Mesothelial cell of epicardium (in vitro differentiated cells): ENCODE results near the gene MIPEP. TPM values are rescaled to one million over a fixed set of nuclear protein-coding genes. Genes with fewer than 3 reads are reported as not detected.

Experiments
- DNase-seq, 2 experiments: peaks; one replicate each; pipeline ENCODE4 v3.0.0; 2021; ENCODE audit warnings: low spot score in 2 of 2; ENCODE audit not compliant: unreplicated experiment in 2 of 2
- H3K27ac Mint-ChIP-seq: 2 replicates; pipeline ENCODE4 v1.8.0; 2021; ENCODE audit warnings: mixed read lengths
- H3K27me3 Mint-ChIP-seq: 2 replicates; pipeline ENCODE4 v1.8.0; 2021; ENCODE audit warnings: low read depth, mixed read lengths
- H3K36me3 Mint-ChIP-seq: 2 replicates; pipeline ENCODE4 v1.8.0; 2021; ENCODE audit warnings: mixed read lengths
- H3K4me1 Mint-ChIP-seq: 2 replicates; pipeline ENCODE4 v1.8.0; 2021; ENCODE audit warnings: mixed read lengths
- H3K4me3 Mint-ChIP-seq: 2 replicates; pipeline ENCODE4 v1.8.0; 2021; ENCODE audit warnings: mild to moderate bottlenecking, moderate library complexity, mixed read lengths
- H3K9me3 Mint-ChIP-seq: 2 replicates; pipeline ENCODE4 v1.8.0; 2021; ENCODE audit warnings: mixed read lengths
- total RNA-seq: library from RNA; stranded (reverse); gene quantifications from 3 replicates; pipeline ENCODE4 v1.2.1, GENCODE V29; 2021
- TF ChIP-seq, protein P1 (sequence below): fragments of 200-600 bp; sonication (generic); IDR thresholded peaks from one replicate; pipeline ENCODE4 v1.5.0; 2021; ENCODE audit warnings: antibody characterized with exemption; ENCODE audit not compliant: unreplicated experiment

The MIPEP gene
- total RNA-seq, 1 donor from 2014 or later = 13.1 TPM

DNA sequence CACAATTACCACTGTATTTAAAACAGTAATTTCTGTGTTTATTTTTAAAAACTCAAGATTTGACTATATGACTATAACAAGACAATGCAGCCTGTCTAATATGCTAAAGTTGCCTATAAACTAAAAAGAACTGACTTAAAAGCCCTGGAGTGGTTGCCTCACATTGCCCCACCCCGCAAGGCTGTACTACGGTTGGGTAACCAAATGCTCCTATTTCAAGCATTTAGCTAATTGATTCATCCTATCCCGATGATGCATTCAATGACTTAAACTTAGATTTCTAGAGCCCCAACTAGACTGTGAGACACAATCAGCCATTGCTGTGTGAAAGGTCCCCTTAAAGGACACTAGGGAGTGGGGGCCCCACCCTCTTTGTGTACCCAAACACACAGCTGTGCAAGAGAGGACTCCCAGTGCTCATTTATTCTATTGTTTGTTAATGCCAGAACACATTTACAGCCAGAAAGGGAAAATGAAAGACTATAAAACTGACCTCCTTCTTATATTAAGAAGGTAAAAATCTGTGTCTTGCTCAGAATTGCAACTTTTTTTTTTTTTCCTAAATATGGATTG, 66.9 kb downstream of the MIPEP start:
- H3K9me3 Mint-ChIP-seq = peaks cover 11% of the 10 kb centered on the region
- no peak for DNase-seq
- no peak overlapping the region for H3K4me3 Mint-ChIP-seq
- no peaks in the 10 kb centered on the region for H3K27me3 Mint-ChIP-seq
- TF ChIP-seq, protein P1, sequence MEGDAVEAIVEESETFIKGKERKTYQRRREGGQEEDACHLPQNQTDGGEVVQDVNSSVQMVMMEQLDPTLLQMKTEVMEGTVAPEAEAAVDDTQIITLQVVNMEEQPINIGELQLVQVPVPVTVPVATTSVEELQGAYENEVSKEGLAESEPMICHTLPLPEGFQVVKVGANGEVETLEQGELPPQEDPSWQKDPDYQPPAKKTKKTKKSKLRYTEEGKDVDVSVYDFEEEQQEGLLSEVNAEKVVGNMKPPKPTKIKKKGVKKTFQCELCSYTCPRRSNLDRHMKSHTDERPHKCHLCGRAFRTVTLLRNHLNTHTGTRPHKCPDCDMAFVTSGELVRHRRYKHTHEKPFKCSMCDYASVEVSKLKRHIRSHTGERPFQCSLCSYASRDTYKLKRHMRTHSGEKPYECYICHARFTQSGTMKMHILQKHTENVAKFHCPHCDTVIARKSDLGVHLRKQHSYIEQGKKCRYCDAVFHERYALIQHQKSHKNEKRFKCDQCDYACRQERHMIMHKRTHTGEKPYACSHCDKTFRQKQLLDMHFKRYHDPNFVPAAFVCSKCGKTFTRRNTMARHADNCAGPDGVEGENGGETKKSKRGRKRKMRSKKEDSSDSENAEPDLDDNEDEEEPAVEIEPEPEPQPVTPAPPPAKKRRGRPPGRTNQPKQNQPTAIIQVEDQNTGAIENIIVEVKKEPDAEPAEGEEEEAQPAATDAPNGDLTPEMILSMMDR = no peak
- peaks cover 23% of the 10 kb centered on the region for H3K4me1 Mint-ChIP-seq
- H3K27ac Mint-ChIP-seq = no peak overlapping the region
- H3K36me3 Mint-ChIP-seq = peaks cover 7% of the 10 kb centered on the region

DNA sequence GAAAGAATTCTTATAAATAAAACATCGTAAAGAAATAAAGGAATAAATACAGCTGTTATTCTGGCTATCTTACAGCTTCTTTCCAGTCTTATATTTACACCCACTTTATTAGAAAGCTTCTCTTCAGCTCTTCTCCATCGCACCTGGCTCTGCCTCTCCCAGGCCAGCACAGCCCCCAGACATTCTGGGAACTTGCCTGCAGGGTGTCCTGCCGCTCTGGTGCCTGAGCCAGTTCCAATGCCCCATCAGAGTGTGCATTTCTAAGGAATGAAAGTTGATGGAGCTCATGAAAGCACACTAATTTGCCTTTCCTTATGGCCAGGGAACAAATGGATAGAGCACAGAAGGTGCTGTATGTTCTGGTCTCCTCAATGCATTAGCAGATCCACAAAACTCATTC, 68.7 kb downstream of the MIPEP start:
- Mint-ChIP-seq H3K9me3 (no peaks in the 10 kb centered on the region), H3K4me1 (peaks cover 30% of the 10 kb centered on the region), H3K4me3 (no peak overlapping the region), H3K27ac (no peak overlapping the region), H3K27me3 (no peaks in the 10 kb centered on the region), H3K36me3 (peaks cover 2% of the 10 kb centered on the region)
- TF ChIP-seq, protein P1 = no peak
- DNase-seq = no peak

DNA sequence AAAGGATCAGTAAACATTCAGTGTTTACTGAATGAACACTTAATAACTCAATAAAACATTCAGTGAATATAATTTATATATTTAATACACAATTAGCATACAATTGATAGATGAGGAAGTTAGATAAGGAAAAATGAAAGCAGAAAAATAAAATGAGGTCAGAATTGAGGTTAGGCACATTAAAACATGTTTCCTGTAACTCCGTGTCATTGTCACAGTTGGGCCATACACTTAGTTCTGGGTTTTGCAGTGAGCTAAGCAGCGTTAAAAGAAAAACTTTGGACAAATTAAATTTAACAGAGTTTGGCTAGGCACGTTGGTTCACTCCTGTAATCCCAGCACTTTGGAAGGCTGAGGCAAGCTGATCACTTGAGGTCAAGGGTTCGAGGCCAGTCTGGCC, 71.4 kb downstream of the MIPEP start:
- Mint-ChIP-seq H3K27me3 (no peaks in the 10 kb centered on the region), H3K36me3 (peaks cover 2% of the 10 kb centered on the region), H3K4me3 (no peak overlapping the region), H3K9me3 (no peaks in the 10 kb centered on the region), H3K4me1 (peaks cover 15% of the 10 kb centered on the region), H3K27ac (no peak overlapping the region)
- TF ChIP-seq, protein P1 = no peak
- no peak for DNase-seq

DNA sequence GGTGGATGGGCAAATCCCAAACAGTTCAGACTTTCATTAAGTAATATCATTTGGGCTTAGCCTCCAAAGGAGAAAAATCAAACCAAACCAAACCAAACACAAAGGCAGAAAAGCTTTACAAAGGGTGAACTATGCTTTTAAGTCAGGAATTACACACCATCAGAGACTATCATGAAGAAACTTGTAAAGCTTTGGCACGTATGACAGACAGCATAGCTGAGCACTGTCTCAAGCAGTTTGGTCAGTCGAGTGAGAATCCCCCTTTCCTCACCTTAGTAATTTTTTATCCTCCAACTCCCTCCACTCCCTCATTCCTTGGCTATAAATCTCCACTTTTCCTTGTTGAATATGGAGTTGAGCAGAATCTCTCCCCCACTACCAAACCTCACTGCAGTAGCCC, 72.1 kb downstream of the MIPEP start:
- Mint-ChIP-seq H3K36me3 (peaks cover 2% of the 10 kb centered on the region), H3K27me3 (no peaks in the 10 kb centered on the region), H3K27ac (no peak overlapping the region), H3K4me3 (no peak overlapping the region), H3K4me1 (peaks cover 16% of the 10 kb centered on the region), H3K9me3 (no peaks in the 10 kb centered on the region)
- TF ChIP-seq, protein P1 = no peak
- no peak for DNase-seq

DNA sequence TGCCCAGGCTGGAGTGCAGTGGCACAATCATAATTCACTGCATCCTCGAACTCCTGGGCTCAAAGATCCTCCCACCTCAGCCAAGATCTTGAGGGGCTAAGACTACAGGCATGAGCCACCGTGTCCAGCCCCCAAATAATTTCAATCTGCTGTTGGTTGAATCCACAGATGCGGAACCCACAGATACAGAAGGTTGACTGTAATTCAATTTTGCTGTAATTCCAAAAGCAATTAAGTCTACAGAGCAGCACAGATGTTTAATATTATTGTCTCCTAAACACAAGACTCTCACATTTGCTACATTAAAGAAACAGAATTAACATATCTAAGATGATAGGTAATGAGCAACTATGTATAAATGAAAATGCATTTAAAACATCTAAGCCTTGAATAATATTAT, 75.6 kb downstream of the MIPEP start:
- H3K27ac Mint-ChIP-seq = no peak overlapping the region
- H3K4me1 Mint-ChIP-seq = peaks cover 42% of the 10 kb centered on the region
- TF ChIP-seq, protein P1 = no peak
- H3K4me3 Mint-ChIP-seq = no peak overlapping the region
- H3K27me3 Mint-ChIP-seq = no peaks in the 10 kb centered on the region
- no peaks in the 10 kb centered on the region for H3K9me3 Mint-ChIP-seq
- H3K36me3 Mint-ChIP-seq = no peaks in the 10 kb centered on the region
- DNase-seq = no peak
